ENCODE measurements around the gene TLE7.

Gene TLE7

DNA sequence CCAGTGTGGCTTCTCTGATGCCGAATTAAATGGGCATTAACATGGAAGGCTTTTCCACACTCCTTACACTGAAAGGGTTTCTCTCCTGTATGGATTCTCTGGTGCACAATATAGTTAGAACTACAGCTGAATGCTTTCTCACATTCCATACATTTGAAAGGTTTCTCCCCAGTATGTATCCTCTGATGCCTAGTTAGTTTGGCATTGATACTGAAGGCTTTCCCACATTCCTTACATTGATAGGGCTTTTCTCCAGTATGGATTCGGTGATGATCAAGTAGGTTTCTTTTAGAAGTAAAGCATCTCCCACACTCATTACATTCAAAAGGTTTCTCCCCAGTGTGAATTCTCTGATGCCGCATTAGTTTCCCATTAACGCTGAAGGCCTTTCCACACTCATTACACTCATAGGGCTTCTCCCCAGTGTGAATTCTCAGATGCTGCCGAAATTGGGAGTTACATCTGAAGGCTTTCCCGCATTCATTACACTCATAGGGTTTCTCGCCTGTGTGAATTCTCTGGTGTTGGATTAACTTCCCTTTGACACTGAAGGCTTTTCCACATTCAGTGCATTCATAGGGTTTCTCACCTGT is 6.5 kb upstream of the TLE7 start:
- DNase-seq (ENCODE audit: low read depth): no peak

DNA sequence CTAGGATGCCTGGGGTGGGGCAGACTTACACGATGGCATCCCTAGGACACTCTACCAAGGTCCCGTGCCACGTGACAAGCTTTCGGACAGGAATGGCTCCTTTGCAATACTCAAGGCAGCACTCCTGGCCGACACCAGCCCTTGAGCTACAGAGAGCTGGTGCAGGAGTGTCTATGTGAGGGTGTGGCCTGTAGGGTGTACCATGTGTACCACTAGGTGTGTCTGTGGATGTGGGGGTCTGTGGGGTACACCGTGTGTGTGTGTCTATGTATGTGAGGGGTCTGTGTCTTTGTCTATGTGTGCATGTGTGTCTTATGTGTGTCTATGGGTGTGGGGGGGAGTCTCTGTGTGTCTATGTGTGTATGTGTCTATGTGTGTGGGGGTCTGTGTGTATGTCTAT is 1.9 kb upstream of the TLE7 start:
- DNase-seq (ENCODE audit: low read depth): no peak

DNA sequence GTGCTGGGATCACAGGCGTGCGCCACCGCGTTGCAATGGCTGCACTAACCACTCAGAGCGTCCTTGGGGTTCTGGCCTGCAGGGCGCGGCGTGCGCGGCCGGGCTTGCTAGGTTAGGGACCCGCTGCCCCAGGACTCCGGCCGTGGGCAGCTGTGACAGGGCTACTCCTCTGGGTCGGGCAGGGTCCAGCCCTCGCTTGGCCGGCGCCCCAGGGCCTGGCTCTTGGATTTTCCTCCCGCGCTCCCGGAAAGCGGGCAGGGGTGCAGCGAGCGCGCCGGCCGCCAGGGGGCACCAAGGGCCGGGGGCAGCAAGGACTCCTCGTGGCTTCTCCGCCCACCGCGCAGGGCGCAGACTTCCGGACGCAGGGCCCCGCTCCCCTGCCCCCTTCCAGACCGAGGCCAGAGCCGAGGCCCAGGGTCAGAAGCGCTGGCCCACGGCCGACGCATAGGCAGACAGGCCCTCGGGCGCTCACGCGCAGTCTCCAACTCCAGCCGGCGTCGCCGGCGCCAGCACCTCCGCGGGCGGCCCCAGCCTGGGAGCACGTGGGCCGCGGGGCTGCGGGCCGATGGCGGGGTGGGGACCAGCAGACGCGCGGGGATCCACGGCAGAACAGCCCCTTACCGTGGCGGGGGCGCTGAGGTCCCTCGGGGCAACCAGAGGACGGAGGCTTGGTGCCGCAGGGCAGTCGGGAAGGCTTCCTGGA is 355 bp downstream of the TLE7 start:
- DNase-seq (ENCODE audit: low read depth): peak; percentile 10

DNA sequence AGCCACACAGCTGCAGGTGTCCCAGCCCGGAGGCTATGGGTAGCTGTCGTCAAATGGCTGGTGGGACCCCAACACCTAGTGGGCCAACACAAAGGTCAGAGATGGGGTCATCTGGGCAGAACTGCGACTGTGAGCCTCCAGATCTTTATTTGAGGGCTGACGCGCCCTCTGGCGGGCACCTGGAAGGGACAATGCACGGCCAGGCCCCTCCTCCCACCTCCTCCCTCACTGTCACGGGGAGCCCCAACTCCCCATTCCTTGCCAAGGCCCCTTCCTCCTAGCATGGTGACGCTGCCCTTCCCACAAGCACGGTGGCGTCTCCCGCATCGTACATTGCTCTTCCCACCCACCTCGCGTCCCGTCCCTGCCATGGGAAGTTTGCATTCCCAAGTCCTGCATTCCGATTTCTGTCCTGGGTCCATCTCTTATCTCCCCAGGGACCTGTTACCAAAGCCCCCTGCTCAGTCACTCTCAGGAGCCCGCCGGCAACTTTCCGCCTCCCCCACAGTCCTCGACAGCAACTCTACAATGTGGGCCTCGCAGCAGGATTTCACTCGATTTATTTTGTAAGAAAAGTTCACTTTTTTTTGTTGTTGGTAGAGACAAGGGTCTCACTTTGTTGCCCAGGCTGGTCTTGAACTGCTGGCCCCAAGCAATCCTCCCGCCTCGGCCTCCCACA is 1.0 kb downstream of the TLE7 start:
- peak; percentile 15 for DNase-seq (ENCODE audit: low read depth)

DNA sequence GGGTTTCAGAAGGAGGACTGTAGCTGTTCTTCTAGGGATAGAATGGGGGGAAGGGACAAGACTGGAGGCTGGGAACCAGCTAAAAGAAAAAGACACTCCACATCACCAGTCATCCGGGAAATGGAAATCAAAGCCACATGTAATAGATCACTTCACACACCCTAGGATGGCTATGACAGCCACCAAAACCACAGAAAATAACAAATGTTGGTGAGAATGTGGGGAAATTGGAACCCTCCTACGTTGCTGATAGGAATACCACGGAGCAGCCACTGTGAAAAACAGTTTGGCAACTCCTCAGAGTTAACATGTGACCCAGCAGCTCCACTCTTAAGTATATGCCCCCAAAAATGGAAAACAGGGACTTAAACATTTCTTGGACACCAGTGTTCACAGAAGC is 2.3 kb downstream of the TLE7 start:
- DNase-seq (ENCODE audit: low read depth): no peak

DNA sequence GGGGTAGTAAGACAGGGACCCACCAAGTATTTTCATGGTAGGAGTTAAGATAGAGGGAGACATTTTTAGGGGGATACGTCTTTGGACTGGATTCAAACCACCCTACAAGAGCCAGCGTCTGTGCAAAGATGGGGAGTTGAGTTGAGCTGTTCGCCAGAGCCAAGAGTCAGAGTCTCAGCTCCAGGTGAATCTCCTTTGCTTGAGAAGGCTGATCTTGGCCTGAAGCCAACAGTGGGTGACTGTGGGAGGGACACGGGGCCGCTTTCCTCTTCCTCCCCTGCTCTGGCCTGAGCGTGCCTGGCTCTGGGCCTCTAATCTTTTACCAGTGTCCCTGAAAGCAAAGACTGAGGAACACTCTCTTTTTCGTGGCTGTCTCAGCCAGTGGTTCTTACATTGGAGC is 5.4 kb downstream of the TLE7 start:
- no peak for DNase-seq (ENCODE audit: low read depth)

DNA sequence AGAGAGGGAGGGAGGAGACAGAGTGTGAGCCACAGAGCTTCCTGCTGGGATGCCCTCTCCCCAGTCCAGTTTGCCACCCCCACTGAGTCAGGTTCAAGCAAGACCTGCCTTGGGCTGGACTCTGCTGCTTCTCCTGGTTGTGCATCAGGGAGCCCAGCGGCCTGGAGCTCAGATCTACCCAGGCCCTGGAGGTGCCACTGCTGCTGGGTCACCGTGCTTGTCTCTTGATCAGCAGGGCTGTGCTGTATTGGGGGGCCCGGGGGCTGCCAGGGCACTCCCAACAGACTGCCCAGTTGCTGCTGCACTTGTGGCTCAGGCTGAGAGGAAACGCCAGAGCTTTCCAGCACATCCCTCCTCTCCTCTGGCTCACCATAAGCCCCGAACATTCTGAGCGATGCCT is 8.9 kb downstream of the TLE7 start:
- DNase-seq (ENCODE audit: low read depth): no peak

DNA sequence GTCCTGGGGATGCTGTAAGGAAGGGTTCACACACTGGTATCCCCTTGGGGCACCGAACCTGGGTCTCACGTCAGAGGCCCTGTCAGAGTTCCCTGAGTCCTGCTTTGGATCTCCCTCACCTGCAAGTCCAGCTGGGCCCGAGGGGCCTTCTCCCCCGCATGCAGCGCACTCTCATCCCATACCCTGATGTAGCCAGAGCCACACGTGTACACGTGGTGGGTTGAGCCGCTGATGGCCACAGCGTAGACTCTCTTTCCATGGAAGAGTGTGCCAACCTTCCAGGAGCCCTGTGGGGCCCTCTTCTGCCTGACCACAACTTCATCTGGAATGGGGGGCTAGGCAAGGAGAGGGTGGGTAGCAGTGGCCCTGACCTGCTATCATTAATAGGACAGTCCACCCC is 9.9 kb downstream of the TLE7 start:
- DNase-seq (ENCODE audit: low read depth): no peak

DNA sequence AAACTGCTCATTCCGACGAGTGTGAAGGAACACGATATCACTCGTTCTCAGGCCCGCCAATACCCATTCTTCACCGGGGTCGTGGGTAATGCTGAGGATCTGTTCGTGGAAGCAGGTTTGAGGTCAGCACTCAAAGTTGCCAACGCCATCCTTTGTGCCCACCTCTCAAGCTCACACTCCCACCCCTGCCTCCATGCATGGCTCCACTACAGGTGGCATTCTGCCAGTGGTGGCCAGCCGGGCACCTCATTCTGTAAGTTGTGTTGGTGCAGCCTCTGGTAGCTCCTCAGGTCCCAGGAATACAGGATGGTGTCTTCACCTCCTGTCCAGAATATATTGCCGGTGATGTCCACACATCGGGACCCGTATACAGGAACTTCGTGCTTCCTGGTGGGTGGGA is 10.7 kb downstream of the TLE7 start:
- no peak for DNase-seq (ENCODE audit: low read depth)

DNA sequence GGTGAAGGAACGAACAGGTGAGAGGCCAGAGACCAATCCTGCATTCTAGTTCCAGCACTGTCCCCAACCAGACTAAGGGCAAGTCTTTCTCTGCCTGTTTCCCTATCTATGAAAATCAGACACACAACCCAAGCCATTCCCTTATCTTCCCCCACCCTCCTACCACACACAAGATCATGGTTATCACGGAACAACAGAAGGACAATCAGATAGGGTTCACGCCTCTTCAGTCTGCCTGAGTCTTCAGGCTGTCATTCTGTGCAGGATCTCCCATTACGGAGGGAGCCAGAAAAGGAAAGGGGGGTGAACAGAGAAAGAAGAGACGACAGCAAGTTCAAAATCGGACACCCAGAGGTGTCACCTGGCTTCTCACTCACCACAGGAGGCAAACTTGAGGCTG is 11.1 kb downstream of the TLE7 start:
- DNase-seq (ENCODE audit: low read depth): no peak

DNA sequence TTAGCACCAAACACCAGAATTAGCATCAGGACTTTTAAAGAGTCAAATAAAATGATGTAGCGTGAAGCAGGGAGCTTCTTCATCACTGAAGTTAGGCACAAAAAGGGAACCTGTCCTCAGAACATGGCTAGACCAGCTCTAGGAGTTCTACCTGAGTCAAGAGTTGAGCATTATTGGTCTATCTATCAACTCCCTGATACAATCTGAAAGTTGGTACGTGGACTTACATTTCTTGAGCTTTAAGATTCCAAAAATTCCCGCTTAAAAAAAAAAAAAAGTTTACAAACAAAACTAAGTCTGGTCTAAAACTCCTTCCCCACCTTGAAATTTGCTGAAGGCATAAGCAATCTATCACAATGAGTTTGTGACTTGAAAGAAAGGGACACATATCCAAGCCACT is 12.3 kb downstream of the TLE7 start:
- no peak for DNase-seq (ENCODE audit: low read depth)

DNA sequence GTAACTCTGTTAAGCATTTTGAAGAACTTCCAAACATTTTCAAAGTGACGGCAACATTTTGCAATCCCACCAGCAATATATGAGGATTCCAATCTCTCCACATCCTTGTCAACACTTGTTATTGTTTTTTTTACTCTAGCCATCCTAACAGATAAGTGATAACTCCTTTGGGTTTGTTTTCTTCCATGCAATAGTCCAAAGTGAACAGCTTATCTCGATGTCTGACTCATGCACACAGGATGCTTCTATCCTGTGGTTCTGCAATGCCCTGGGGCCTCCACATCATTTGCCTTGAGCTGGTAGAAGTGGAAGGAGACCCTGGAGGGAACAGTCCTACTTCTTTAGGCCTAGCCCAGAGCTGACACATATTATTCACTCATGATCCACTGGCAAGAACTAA is 13.0 kb downstream of the TLE7 start:
- DNase-seq (ENCODE audit: low read depth): no peak

DNA sequence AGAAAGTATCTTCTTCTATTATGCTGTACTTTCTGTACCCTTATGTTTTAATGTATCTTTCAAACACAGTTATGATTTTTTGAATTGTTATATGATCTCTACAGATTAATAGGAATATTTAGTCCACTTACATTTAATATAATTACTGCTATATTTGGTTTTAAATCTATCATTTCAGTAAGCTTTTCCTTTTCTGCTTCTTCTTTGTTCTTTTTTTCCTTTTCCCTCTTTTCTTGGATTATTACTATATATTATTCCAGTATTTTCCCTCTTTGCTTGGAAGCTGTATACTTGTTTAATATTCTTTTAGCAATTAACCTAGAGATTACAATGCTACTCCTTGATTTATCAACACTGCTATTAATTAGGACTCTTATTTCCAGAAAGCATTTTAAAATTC is 13.5 kb downstream of the TLE7 start:
- no peak for DNase-seq (ENCODE audit: low read depth)

DNA sequence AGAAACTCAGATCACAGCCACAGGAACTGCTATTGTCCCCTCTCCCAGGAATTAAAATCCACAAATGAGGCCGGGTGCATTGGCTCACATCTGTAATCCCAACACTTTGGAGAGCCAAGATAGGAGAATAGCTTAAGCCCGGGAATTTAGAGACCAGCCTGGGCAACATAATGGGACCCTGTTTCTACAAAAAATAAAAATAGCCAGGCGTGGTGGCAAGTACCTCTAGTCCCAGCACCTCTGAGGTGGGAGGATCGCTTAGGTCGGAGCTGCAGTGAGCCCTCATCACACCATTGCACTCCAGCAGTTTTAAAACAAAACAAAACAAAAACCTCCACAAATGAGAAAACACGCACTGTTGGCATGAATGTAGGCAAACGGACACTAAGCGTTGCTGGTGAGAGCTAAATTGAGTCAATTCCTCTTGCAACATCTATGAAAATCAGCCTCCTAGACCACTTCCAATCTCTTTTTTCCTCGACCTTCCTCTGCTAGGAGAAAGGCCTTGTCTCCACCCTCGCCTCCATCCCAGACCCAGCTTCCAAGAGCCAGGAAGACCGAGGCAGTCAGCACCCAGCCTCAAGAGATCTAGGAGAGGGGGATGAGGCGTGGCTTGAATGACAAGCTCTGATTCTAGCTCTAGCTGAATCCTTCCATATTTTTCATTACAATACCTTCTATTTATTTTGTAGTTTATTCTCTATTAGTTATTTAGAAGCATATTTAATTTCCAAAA is 14.8 kb downstream of the TLE7 start:
- no peak for DNase-seq (ENCODE audit: low read depth)

DNA sequence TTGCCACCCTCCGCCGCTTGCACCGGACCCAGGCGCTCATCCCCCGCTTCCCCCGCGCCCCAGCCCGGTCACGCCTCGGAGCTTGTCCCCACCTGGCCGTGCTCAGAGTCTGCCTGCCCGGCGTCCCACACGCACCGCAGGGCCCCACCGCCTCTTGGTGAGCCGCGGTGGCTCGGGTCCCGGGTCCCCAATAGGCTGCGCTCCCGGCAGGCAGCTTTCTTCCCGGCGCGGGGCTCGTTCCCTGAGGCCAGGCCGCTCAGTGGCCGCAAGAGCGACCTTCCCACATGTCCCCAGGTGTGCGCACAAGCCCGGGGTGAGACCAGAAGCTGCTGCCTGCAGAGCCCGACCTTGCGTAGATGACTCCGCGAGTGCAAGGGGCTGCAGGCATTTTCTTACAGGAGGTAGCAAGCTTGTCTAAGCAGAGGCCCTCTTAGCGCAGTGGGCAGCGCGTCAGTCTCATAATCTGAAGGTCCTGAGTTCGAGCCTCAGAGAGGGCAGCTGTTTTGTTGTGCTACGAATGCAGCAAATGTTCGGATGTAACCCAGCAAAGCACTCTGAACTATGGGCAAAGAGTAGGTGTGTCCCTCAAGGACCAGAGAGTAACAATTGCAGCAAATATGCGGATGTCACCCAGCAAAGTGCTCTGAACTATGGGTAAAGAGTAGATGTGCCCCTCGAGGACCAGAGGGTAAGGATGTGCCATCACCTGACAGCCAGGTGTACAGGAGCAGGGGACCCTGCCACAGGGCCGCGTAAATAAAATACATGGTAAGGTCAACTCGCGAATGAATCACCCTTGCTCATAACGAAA is 15.6 kb downstream of the TLE7 start:
- peak; percentile 34 for DNase-seq (ENCODE audit: low read depth)

DNA sequence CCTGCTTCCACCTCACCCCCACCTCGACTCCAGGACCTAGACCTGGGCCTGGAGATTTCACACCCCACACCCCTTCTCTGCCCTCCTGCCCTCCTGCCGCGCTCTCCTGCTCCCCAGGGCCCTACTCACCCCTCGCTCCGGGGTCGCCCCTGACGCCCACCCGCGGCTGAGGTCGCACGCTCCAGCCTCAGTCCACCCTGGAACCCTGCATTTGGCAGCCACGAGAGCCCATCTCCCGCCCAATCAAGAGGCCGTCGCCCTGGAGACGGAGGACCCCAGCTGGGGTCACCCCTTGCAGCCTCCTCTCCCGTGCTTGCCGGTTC is 16.1 kb downstream of the TLE7 start:
- DNase-seq (ENCODE audit: low read depth): no peak

DNA sequence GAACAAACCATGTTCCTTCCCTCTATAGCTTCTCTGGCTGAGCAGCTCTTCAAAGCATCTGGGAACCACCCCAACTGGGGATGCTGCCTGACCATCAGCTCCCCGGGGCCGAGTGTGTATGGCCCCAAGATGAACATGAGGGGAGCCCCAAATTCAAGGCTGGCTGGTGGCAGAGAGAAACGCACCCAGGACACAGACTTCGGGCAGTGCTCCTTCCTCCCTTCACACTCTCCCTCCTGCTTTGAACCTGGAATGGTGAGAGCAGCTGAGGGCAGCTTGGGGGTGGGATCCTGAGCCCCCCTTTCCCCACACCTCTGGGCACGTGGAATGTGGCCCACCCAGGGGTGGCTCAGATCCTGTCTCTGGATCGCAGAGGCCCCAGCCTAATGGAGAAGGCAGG is 17.2 kb downstream of the TLE7 start:
- DNase-seq (ENCODE audit: low read depth): no peak

DNA sequence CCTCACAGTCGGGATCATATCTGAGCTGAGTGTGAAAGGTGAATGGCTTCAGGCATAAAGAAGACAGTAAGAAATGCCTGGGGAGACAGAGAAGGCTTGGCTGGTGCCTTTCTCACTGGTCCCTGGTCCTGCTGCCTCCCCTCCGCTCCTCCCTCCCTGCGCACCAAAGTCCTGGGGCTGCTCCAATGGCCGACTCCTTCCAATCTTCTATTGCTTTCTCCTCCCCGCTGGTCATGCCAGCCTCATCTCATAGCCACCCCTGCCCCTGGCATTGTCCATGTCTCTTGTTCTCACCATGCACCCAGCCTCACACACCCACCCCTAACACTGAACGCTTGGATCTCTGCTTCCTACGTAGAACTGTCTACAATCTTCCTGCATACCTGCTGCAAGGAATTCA is 18.0 kb downstream of the TLE7 start:
- DNase-seq (ENCODE audit: low read depth): no peak

DNA sequence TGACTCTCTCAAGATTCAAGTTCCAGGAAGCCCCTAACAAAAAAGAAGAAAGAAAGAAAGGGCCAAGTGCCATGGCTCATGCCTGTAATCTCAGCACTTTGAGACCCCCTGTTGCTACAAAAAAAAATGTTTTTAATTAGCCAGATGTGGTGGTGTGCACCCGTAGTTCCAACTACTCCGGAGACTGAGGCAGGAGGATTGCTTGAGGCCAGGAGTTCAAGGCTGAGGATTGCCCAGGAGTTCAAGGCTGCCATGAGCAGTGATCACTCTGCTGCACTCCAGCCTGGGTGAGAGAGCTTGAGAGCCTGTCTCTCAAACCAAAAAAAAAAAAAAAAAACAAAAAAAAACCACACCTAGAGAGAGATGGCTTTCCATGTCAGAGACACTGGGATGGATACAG is 18.8 kb downstream of the TLE7 start:
- no peak for DNase-seq (ENCODE audit: low read depth)

DNA sequence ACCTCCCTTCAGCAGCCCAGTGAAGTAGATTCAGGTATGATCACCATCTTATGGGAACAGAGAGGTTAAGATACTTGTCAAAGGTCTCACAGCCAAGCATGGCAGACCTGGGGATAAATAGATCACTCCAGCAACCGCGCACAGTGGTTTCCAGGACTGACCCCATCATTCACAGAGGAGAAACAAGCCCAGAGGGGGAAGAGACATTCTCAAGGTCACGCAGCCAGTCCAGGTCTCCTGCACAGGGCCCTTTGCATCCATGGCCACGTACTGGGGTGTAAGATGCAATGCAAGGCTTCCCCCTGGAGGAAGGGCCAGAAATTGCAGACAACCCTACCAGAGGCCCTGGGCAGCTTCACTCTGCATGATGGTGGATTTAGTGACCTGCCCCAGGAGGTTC is 19.9 kb downstream of the TLE7 start:
- DNase-seq (ENCODE audit: low read depth): peak; percentile 11

DNA sequence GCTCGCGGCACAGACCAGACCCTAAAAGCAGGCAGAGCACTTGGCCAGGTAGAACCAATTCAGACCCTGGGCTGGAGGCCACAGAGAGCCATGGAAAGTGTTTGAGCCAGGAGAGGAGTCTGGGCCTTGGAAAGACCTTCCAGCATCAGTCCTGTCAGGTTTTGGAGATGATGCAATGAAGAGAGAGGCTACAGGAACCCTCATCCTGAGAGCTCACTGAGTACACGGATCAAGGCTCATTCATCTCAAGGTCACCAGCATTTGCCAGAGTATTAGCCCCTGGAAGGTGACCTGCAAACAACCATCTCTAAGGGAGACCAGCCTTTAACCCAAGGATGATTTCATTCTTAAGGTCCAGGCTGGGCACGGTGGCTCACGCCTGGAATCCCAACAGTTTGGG is 27.8 kb downstream of the TLE7 start:
- DNase-seq (ENCODE audit: low read depth): no peak

DNA sequence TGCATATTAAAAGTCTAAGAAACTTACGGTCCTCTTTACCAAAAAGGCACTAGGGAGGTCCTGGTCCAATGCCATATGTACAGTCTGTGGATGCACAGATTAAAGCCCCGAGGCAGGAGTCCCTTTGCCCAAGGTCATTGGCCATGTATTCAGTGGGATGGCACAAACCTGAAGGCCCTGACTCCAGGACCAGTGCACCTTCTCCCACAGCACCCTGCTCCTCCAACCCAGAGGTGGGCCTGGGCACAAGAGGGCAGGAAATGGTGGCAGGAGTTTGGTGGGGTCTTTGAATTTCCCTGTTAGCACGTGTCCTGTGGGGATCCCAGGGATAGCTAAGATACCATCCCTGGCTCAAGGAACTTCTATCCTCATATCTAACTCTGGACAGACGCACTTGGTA is 28.5 kb downstream of the TLE7 start:
- DNase-seq (ENCODE audit: low read depth): no peak
